ENCODE results near the gene NRXN2.

The NRXN2 gene

GRCh38 chr11:64591257-64592233 is 131.5 kb downstream of the NRXN2 start:
- H3K27ac Mint-ChIP-seq, result no peak overlapping the region
- peaks cover 16% of the 10 kb centered on the region for H3K9me3 Mint-ChIP-seq
- no peak overlapping the region for H3K4me3 Mint-ChIP-seq
- no peaks in the 10 kb centered on the region for H3K4me1 Mint-ChIP-seq
- H3K27me3 Mint-ChIP-seq, result no peaks in the 10 kb centered on the region
- H3K36me3 Mint-ChIP-seq, result peaks cover 6% of the 10 kb centered on the region

GRCh38 chr11:64590763-64591221 is 132.2 kb downstream of the NRXN2 start, which contains the start of gene SLC22A12:
Gene SLC22A12 (plus strand): TSS chr11:64591220. CDS start chr11:64591557, 337 bp downstream.
- Mint-ChIP-seq H3K27me3 (peaks cover 2% of the 10 kb centered on the region), H3K9me3 (peaks cover 16% of the 10 kb centered on the region), H3K4me3 (no peak within 1 kb of the TSS), H3K36me3 (peaks cover 6% of the 10 kb centered on the region), H3K4me1 (no peaks in the 10 kb centered on the region), H3K27ac (no peak within 1 kb of the TSS)

- no peak overlapping the region for H3K4me3 Mint-ChIP-seq
- H3K36me3 Mint-ChIP-seq, result peaks cover 6% of the 10 kb centered on the region
- no peak overlapping the region for H3K27ac Mint-ChIP-seq
Observed at GRCh38 chr11:64588701-64589100, 134.3 kb downstream of the NRXN2 start.

GRCh38 chr11:64586366-64586765 is 136.6 kb downstream of the NRXN2 start:
- Mint-ChIP-seq H3K36me3 (peaks cover 6% of the 10 kb centered on the region), H3K27ac (no peak overlapping the region), H3K4me3 (no peak overlapping the region), H3K27me3 (peaks cover 2% of the 10 kb centered on the region), H3K9me3 (peaks cover 16% of the 10 kb centered on the region), H3K4me1 (no peaks in the 10 kb centered on the region)

More at GRCh38 chr11:64588701-64589100, 134.3 kb downstream of the NRXN2 start:
- Mint-ChIP-seq H3K4me1 (no peaks in the 10 kb centered on the region), H3K27me3 (peaks cover 2% of the 10 kb centered on the region), H3K9me3 (peaks cover 16% of the 10 kb centered on the region)

- peaks cover 6% of the 10 kb centered on the region for H3K36me3 Mint-ChIP-seq
- H3K27ac Mint-ChIP-seq, result no peak overlapping the region
- H3K9me3 Mint-ChIP-seq, result peaks cover 16% of the 10 kb centered on the region
- no peaks in the 10 kb centered on the region for H3K4me1 Mint-ChIP-seq
- H3K27me3 Mint-ChIP-seq, result peaks cover 2% of the 10 kb centered on the region
- no peak overlapping the region for H3K4me3 Mint-ChIP-seq
Observed at GRCh38 chr11:64585150-64585549, 137.8 kb downstream of the NRXN2 start.

GRCh38 chr11:64583296-64584262 is 139.4 kb downstream of the NRXN2 start:
- Mint-ChIP-seq H3K4me1 (no peaks in the 10 kb centered on the region), H3K36me3 (peaks cover 4% of the 10 kb centered on the region), H3K27ac (no peak overlapping the region), H3K4me3 (no peak overlapping the region), H3K27me3 (peaks cover 2% of the 10 kb centered on the region), H3K9me3 (peaks cover 10% of the 10 kb centered on the region)

GRCh38 chr11:64582885-64583284 is 140.1 kb downstream of the NRXN2 start:
- Mint-ChIP-seq H3K9me3 (peaks cover 3% of the 10 kb centered on the region), H3K27me3 (peaks cover 2% of the 10 kb centered on the region), H3K36me3 (no peaks in the 10 kb centered on the region), H3K4me1 (no peaks in the 10 kb centered on the region), H3K4me3 (no peak overlapping the region), H3K27ac (no peak overlapping the region)

GRCh38 chr11:64581057-64581523 is 141.9 kb downstream of the NRXN2 start:
- no peaks in the 10 kb centered on the region for H3K36me3 Mint-ChIP-seq
- no peaks in the 10 kb centered on the region for H3K9me3 Mint-ChIP-seq
- no peaks in the 10 kb centered on the region for H3K27me3 Mint-ChIP-seq
- H3K27ac Mint-ChIP-seq, result no peak overlapping the region
- H3K4me3 Mint-ChIP-seq, result no peak overlapping the region
- no peaks in the 10 kb centered on the region for H3K4me1 Mint-ChIP-seq

GRCh38 chr11:64580412-64580811 is 142.6 kb downstream of the NRXN2 start:
- no peaks in the 10 kb centered on the region for H3K36me3 Mint-ChIP-seq
- no peaks in the 10 kb centered on the region for H3K9me3 Mint-ChIP-seq
- no peaks in the 10 kb centered on the region for H3K4me1 Mint-ChIP-seq
- no peaks in the 10 kb centered on the region for H3K27me3 Mint-ChIP-seq
- no peak overlapping the region for H3K4me3 Mint-ChIP-seq
- no peak overlapping the region for H3K27ac Mint-ChIP-seq

GRCh38 chr11:64577202-64577601 is 145.8 kb downstream of the NRXN2 start:
- no peak overlapping the region for H3K27ac Mint-ChIP-seq
- no peaks in the 10 kb centered on the region for H3K27me3 Mint-ChIP-seq
- no peaks in the 10 kb centered on the region for H3K9me3 Mint-ChIP-seq
- no peaks in the 10 kb centered on the region for H3K36me3 Mint-ChIP-seq
- H3K4me3 Mint-ChIP-seq, result no peak overlapping the region
- no peaks in the 10 kb centered on the region for H3K4me1 Mint-ChIP-seq

GRCh38 chr11:64572143-64572542 is 150.9 kb downstream of the NRXN2 start:
- no peaks in the 10 kb centered on the region for H3K36me3 Mint-ChIP-seq
- H3K9me3 Mint-ChIP-seq, result no peaks in the 10 kb centered on the region
- H3K4me3 Mint-ChIP-seq, result no peak overlapping the region
- no peaks in the 10 kb centered on the region for H3K27me3 Mint-ChIP-seq
- no peaks in the 10 kb centered on the region for H3K4me1 Mint-ChIP-seq
- H3K27ac Mint-ChIP-seq, result no peak overlapping the region

GRCh38 chr11:64571410-64572091 is 151.4 kb downstream of the NRXN2 start:
- Mint-ChIP-seq H3K27me3 (no peaks in the 10 kb centered on the region), H3K9me3 (no peaks in the 10 kb centered on the region), H3K4me3 (no peak overlapping the region), H3K27ac (no peak overlapping the region), H3K4me1 (peaks cover 2% of the 10 kb centered on the region), H3K36me3 (no peaks in the 10 kb centered on the region)

- no peak overlapping the region for H3K27ac Mint-ChIP-seq
- H3K36me3 Mint-ChIP-seq, result no peaks in the 10 kb centered on the region
- H3K4me3 Mint-ChIP-seq, result no peak overlapping the region
- H3K4me1 Mint-ChIP-seq, result peaks cover 4% of the 10 kb centered on the region
- H3K27me3 Mint-ChIP-seq, result no peaks in the 10 kb centered on the region
- H3K9me3 Mint-ChIP-seq, result no peaks in the 10 kb centered on the region
Observed at GRCh38 chr11:64571050-64571409, 152.0 kb downstream of the NRXN2 start.

GRCh38 chr11:64570341-64570740 is 152.7 kb downstream of the NRXN2 start:
- Mint-ChIP-seq H3K4me1 (peaks cover 4% of the 10 kb centered on the region), H3K27me3 (no peaks in the 10 kb centered on the region), H3K9me3 (no peaks in the 10 kb centered on the region), H3K4me3 (no peak overlapping the region), H3K36me3 (no peaks in the 10 kb centered on the region), H3K27ac (no peak overlapping the region)
